HPDE6-E6E7 (cell line): ENCODE results near the gene DDX60.
A peak's percentile ranks its signal among the peaks of the same experiment; 100 is the strongest.
"Not testable (repeated sequence)": the region's sequence is repeated elsewhere in the genome, so short reads cannot be mapped to it uniquely, and the experiment has no call there.

ENCODE experiments used
- DNase-seq: peaks from one replicate; pipeline ENCODE4 v3.0.0; 2011; ENCODE audit warnings: missing footprints; ENCODE audit errors: extremely low spot score

Gene DDX60

GRCh38 chr4:168318266-168318895, at the start of gene DDX60:
TSS of gene DDX60 (minus strand) at chr4:168318752. CDS start at chr4:168311259, 7,493 bp downstream.
- peak; percentile 34 for DNase-seq

GRCh38 chr4:168367065-168367464, 48.5 kb upstream of the DDX60 start:
- no peak for DNase-seq

GRCh38 chr4:168362025-168362401, 43.5 kb upstream of the DDX60 start:
- no peak for DNase-seq

GRCh38 chr4:168361365-168362024, 42.9 kb upstream of the DDX60 start:
- DNase-seq = no peak

GRCh38 chr4:168360271-168360670, 41.7 kb upstream of the DDX60 start:
- no peak for DNase-seq

- DNase-seq = no peak
Measured at GRCh38 chr4:168357941-168358340, 39.4 kb upstream of the DDX60 start.

- DNase-seq = peak; percentile 14
Measured at GRCh38 chr4:168353746-168354145, 35.2 kb upstream of the DDX60 start.

GRCh38 chr4:168337550-168337940, 19.0 kb upstream of the DDX60 start:
- DNase-seq = no peak

- no peak for DNase-seq
Measured at GRCh38 chr4:168336837-168337549, 18.4 kb upstream of the DDX60 start.

GRCh38 chr4:168335621-168336020, 17.1 kb upstream of the DDX60 start:
- DNase-seq = no peak

- no peak for DNase-seq
Measured at GRCh38 chr4:168334053-168334452, 15.5 kb upstream of the DDX60 start.

GRCh38 chr4:168330575-168330974, 12.0 kb upstream of the DDX60 start:
- DNase-seq = not testable (repeated sequence)

GRCh38 chr4:168325591-168325990, 7.0 kb upstream of the DDX60 start:
- DNase-seq = no peak

- no peak for DNase-seq
Measured at GRCh38 chr4:168321006-168321405, 2.5 kb upstream of the DDX60 start.

GRCh38 chr4:168319486-168320019, 1.0 kb upstream of the DDX60 start:
- DNase-seq = no peak

GRCh38 chr4:168317621-168318020, 931 bp downstream of the DDX60 start:
- no peak for DNase-seq

- no peak for DNase-seq
Measured at GRCh38 chr4:168309781-168310180, 8.8 kb downstream of the DDX60 start.

GRCh38 chr4:168308912-168309311, 9.6 kb downstream of the DDX60 start:
- DNase-seq = no peak

GRCh38 chr4:168306476-168306875, 12.1 kb downstream of the DDX60 start:
- DNase-seq = no peak

GRCh38 chr4:168304744-168305459, 13.7 kb downstream of the DDX60 start:
- DNase-seq = peak; percentile 22

GRCh38 chr4:168303430-168303829, 15.1 kb downstream of the DDX60 start:
- DNase-seq = not testable (repeated sequence)

GRCh38 chr4:168293386-168293975, 25.1 kb downstream of the DDX60 start:
- no peak for DNase-seq
